Fibroblast of the conjunctiva (primary cell): ENCODE measurements around the gene EXOSC3.
A peak's percentile ranks its signal among the peaks of the same experiment; 100 is the strongest.
"Not testable (repeated sequence)": the region's sequence is repeated elsewhere in the genome, so short reads cannot be mapped to it uniquely, and the experiment has no call there.

Experiments
- DNase-seq: peaks from one replicate; pipeline ENCODE4 v3.0.0-alpha.2; 2010; ENCODE audit warnings: low read depth

EXOSC3 gene

GRCh38 chr9:37775216-37775919, 9.5 kb downstream of the EXOSC3 start:
- DNase-seq = no peak

- no peak for DNase-seq
Observed at GRCh38 chr9:37769995-37770394, 14.9 kb downstream of the EXOSC3 start.

GRCh38 chr9:37769306-37769705, 15.6 kb downstream of the EXOSC3 start:
- no peak for DNase-seq

GRCh38 chr9:37765263-37765662, 19.6 kb downstream of the EXOSC3 start:
- DNase-seq = not testable (repeated sequence)

GRCh38 chr9:37761511-37761910, 23.4 kb downstream of the EXOSC3 start:
- no peak for DNase-seq

GRCh38 chr9:37760416-37761161, 24.3 kb downstream of the EXOSC3 start:
- DNase-seq = no peak

GRCh38 chr9:37758747-37759146, 26.1 kb downstream of the EXOSC3 start:
- no peak for DNase-seq

GRCh38 chr9:37753489-37754190, 31.2 kb downstream of the EXOSC3 start, which contains the start of gene TRMT10B:
TSS of gene TRMT10B (plus strand) at chr9:37753805. CDS start at chr9:37761932, 8,127 bp downstream.
- peak; percentile 42 for DNase-seq

GRCh38 chr9:37752642-37753488, 32.0 kb downstream of the EXOSC3 start:
- DNase-seq = no peak

- not testable (repeated sequence) for DNase-seq
Observed at GRCh38 chr9:37752112-37752511, 32.8 kb downstream of the EXOSC3 start.

- DNase-seq = not testable (repeated sequence)
Observed at GRCh38 chr9:37751704-37752103, 33.2 kb downstream of the EXOSC3 start.

GRCh38 chr9:37751186-37751585, 33.7 kb downstream of the EXOSC3 start:
- no peak for DNase-seq

GRCh38 chr9:37749129-37749528, 35.7 kb downstream of the EXOSC3 start:
- no peak for DNase-seq

GRCh38 chr9:37747271-37747753, 37.6 kb downstream of the EXOSC3 start:
- DNase-seq = peak; percentile 34

GRCh38 chr9:37746448-37747270, 38.2 kb downstream of the EXOSC3 start:
- DNase-seq = no peak

- no peak for DNase-seq
Observed at GRCh38 chr9:37745970-37746369, 38.9 kb downstream of the EXOSC3 start.

- DNase-seq = no peak
Observed at GRCh38 chr9:37740631-37741328, 44.1 kb downstream of the EXOSC3 start.

- no peak for DNase-seq
Observed at GRCh38 chr9:37740128-37740527, 44.7 kb downstream of the EXOSC3 start.

GRCh38 chr9:37739222-37739621, 45.6 kb downstream of the EXOSC3 start:
- no peak for DNase-seq

- no peak for DNase-seq
Observed at GRCh38 chr9:37732952-37733351, 51.9 kb downstream of the EXOSC3 start.
